HG02885 (cell line): ENCODE measurements around the gene XAB2.
A peak's percentile ranks its signal among the peaks of the same experiment; 100 is the strongest.

Experiments used
- ATAC-seq: cut with Tn5 transposase; IDR thresholded peaks from one replicate; pipeline ENCODE4 v1.9.1; 2021; ENCODE audit warnings: mild to moderate bottlenecking; ENCODE audit not compliant: unreplicated experiment, poor library complexity

XAB2 gene

DNA sequence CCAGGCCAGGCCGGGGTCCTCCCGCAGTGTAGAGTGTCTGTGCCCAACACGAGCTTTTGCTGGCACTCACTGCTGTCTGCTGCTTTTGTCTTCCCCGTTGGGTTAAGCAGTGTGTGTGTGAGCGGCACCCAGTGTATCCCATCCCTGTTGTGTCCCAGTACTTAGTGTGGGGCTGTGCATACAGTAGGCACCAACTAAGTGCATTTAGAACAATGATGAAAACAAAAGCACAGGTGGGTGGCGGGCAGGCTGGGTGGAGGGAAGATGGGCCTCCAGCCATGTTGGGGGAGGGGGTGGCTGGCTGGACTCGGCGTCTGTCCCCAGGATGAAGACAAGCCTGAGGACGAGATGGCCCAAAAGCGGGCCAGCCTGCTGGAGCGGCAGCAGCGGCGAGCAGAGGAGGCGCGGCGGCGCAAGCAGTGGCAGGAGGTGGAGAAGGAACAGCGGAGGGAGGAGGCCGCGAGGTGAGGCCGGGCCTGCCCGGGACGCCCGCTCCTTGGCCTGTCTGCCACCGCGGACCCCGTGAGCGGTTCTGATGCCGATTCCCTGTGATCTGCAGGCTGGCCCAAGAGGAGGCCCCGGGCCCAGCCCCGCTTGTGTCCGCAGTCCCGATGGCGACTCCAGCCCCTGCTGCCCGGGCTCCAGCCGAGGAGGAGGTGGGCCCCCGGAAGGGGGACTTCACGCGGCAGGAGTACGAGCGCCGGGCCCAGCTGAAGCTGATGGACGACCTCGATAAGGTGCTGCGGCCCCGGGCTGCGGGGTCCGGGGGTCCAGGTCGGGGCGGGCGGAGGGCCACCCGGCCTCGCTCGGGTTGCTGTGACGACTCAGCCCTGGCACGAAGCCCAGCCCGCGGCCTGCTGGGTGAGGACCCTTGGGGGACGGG lies 14.2 kb downstream of the XAB2 start:
- ATAC-seq = no peak

GRCh38 chr19:7612282-7613274 lies 16.8 kb downstream of the XAB2 start:
- no peak for ATAC-seq

GRCh38 chr19:7611541-7612279 lies 17.6 kb downstream of the XAB2 start:
- ATAC-seq = no peak

DNA sequence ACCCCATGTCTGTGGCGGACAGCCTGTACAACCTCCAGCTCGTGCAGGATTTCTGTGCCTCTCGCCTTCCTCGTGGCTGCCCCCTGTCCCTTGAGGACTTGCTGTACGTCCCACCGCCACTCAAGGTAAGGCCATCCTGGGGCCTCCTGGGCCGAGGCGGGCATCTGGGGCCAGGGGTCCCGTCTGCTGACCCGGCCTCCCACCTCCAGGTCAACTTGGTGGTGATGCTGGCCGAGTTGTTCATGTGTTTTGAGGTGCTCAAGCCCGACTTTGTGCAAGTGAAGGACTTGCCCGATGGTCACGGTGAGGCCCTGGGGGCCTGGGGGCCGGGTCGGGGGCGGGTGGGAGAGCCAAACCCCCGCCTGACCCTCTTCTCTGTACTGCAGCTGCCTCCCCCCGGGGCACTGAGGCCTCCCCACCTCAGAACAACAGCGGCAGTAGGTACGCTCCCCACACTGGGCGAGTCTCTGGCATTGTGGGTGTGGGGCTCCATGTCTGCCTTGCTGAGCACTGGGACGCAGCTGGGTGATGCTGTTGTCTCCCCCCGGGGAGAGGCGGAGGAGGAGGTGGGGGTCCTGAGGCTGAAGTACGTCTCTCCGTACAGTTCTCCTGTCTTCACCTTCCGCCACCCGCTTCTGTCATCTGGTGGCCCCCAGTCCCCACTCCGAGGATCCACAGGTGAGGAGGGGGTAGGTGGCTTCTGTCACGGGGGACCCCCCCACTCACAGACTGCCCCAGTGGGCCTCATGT lies 18.7 kb downstream of the XAB2 start:
- ATAC-seq = no peak

DNA sequence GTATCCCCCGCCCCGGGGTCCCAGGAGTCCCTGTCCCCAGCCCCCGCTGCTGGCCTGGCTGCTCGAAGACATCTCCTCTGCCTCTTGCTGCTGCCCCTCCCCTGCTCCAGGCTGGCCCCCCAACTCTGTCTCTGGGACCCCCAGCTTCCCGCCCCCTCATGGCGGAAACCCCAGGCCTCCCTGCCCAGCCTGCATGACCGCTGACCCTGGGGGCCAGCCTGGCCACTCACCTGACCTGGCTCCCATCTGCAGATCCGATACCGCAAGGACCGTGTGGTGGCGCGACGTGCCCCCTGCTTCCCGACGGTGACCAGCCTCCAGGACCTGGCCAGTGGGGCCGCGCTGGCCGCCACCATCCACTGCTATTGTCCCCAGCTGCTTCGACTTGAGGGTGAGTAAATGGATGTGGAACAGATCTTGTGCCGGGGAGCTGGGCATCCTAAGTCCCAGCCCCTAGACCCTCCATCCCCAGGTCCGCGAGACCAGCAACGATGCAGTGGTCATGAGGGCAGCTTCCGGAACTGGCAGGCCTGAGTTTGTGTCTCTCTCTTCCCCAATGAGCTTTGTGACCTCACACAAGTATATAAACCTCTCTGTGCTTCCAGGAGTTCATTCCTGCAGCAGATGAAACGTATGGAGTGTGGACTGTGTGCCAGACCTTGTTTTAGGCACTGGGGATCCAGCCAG lies 21.3 kb downstream of the XAB2 start:
- ATAC-seq = no peak

DNA sequence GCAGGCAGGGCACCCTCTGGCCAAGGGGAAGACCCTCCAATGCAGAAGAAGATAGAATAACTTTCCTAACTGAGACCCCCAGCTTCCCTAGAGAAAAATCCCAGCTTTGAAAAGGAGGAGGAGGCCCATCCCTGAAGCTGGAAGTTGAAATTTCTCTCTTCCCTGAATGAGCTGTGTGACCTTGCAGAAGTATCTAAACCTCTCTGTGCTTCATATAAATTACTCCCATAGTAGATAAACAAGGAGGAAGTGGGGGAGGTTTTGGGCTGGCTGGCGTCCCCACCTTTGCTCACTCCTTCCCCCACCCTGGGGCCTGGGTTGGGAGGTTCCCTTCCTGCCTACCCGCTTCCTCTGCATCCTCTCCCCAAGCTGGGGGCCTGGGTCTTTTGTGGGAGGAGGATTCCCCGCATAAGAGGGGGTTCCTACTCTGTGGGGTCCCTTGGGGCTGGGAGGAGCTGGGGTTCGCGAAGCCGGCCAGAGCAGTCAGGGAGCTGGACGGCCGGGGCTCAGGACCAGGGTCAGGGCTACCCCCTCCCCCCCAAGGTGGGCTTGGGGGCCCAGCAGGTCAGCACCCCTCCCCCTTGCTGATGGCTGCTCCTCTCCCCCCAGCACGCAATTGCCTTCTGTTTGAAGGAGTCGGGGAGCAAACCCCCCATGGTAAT lies 22.0 kb downstream of the XAB2 start:
- ATAC-seq = no peak

DNA sequence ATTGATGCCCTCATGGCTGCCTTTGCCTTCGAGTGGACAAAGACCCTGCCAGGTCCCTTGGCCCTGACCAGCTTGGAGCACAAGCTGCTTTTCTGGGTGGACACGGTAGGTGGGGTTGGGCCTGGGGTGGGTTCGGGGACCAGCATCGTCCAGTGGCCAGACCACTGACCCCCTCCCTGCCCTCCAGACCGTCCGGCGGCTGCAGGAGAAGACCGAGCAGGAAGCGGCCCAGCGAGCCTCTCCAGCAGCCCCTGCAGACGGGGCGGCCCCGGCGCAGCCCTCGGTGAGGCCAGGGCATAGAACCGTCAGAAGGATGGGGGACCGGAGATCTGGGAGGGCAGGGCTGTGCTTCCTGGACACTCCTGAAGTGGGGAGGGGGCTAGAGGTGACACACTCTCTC lies 23.1 kb downstream of the XAB2 start:
- ATAC-seq = no peak

DNA sequence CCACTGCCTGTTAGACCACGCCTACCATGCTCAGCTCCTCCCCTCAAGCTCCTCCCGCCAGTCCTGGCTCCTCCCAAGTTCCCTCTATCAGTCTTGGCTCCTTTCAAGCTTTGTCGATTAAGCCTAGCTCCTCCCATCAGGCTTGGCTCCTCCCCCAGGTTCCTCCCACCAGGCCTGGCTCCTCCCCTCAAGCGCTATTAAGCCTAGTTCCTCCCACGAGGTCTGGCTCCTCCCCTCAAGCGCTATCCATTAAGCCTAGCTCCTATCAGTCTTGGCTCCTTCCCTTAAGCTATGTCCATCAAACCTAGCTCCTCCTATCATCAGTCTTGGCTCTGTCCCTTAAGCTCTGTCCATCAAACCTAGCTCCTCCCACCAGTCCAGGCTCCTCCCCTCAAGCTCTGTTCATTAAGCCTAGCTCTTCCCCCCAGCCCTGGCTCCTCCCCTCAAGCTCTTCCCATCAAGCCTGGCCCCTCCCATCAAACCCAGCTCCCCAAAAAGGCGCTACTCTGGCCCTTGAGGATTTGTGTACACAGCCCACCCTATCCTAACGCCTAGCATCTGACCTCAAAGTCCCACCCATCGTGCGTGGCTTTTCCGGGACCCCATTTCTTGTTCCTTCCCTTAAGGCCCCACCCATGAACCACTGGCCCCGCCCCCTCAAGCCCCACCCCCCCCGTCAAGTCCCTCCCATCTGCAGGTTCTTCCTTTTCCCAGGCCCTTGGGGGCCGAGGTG lies 23.7 kb downstream of the XAB2 start:
- no peak for ATAC-seq

DNA sequence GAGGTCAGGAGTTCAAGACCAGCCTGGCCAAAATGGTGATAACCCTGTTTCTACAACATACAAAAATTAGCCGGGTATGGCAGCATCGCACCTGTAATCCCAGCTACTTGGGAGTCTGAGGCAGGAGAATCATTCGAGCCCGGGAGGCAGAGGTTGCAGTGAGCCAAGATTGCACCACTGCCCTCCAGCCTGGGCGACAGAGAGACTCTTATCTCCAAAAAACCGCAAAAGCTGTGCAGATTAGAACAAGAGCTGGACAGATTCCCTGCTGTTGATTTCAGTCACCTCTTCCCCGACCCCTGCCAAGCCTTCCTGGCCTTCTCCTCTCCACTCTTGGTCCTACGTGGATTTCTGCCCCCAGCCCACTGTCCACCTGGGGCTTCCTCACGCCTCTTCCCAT lies 25.4 kb downstream of the XAB2 start:
- no peak for ATAC-seq

- no peak for ATAC-seq
Observed at GRCh38 chr19:7602935-7603497, 26.3 kb downstream of the XAB2 start.

DNA sequence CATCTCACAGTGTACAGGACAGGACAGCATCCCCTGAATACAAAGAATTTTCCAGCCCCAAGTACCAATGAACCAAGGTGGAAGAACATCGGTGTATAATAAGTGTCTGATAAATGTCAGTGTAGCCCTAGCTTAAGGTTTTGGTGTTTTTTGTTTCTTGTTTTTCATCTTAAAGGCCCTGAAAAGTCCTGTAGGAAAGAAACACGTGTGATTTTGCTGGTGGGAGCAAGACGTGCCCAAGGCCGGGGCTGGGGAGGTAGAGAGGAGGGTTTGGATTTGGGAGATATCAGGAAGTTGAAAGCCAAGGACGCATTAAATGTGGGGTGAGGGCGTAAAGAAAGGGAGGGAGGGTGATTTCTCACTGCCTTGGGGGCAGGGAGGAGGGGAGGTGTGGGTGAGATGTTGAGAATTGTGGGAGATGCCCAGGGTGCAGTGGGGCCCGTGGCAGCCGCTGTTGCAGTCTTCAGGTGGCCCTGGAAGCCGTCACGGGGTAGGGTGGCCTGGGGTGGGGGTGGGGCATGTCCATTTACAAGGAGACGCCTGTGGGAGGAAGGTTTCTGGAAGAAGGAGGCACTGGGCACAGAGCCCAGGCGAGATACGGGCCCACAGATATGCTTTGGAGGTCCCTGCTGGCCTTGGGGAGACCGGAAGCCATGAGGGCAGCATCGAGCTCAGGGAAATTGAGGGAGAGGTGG lies 27.0 kb downstream of the XAB2 start:
- ATAC-seq = no peak

- no peak for ATAC-seq
Observed at GRCh38 chr19:7600721-7601120, 28.6 kb downstream of the XAB2 start.

DNA sequence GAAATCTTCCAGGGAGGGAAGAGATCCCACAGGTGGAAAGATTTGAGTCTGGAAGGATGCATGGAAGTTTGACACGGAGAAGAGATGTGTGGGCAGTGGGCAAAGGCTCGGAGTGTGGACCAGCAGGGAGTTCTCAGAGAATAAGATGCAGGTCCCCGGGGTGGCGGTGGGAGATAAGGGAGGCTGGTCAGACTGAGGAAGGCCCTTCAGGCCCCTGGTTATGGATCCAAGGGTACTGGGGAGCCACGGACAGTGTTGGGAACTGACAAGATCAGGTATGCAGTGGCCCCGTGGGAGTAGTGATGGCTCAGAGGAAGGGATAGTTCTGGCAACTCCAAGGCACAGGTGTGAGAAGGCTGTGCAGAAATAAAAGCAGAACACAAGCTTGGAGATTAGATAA lies 31.2 kb downstream of the XAB2 start:
- ATAC-seq = no peak

- ATAC-seq = no peak
Observed at GRCh38 chr19:7597689-7598088, 31.7 kb downstream of the XAB2 start.

- ATAC-seq = peak; percentile 4
Observed at GRCh38 chr19:7596211-7596937, 33.0 kb downstream of the XAB2 start.

GRCh38 chr19:7595466-7596133 lies 33.7 kb downstream of the XAB2 start, which contains the start of gene CAMSAP3:
CAMSAP3 (plus strand) TSS chr19:7595863; CDS start chr19:7596003, 140 bp downstream.
- peak; percentile 53 for ATAC-seq
